Type B pancreatic cell (in vitro differentiated cells): Measurements from ENCODE around the gene CTNNA3. TPM values are rescaled to one million over a fixed set of nuclear protein-coding genes. Genes with fewer than 3 reads are reported as not detected.
"Not testable (repeated sequence)": the region's sequence is repeated elsewhere in the genome, so short reads cannot be mapped to it uniquely, and the experiment has no call there.

Experiments used
- DNase-seq: peaks from one replicate; pipeline ENCODE4 v3.0.0; 2021; ENCODE audit warnings: mixed read lengths; ENCODE audit not compliant: unreplicated experiment; ENCODE audit errors: extremely low spot score
- H3K27ac Mint-ChIP-seq: 2 replicates; pipeline ENCODE4 v1.8.0; 2021; ENCODE audit warnings: mild to moderate bottlenecking, mixed read lengths
- H3K27me3 Mint-ChIP-seq: 2 replicates; pipeline ENCODE4 v1.8.0; 2021; ENCODE audit warnings: mixed read lengths
- H3K36me3 Mint-ChIP-seq: 2 replicates; pipeline ENCODE4 v1.8.0; 2021; ENCODE audit warnings: mixed read lengths
- H3K4me1 Mint-ChIP-seq: one replicate; pipeline ENCODE4 v1.8.0; 2021; ENCODE audit warnings: mixed read lengths; ENCODE audit not compliant: unreplicated experiment
- H3K4me3 Mint-ChIP-seq: 2 replicates; pipeline ENCODE4 v1.8.0; 2021; ENCODE audit warnings: mild to moderate bottlenecking, mixed read lengths
- H3K9me3 Mint-ChIP-seq: 2 replicates; pipeline ENCODE4 v1.8.0; 2021; ENCODE audit warnings: mixed read lengths
- CTCF ChIP-seq: fragments of 200-600 bp; sonication (generic); conservative IDR thresholded peaks from 2 replicates; pipeline ENCODE4 v1.5.0; 2021; ENCODE audit warnings: antibody characterized with exemption, mild to moderate bottlenecking
- total RNA-seq: library from RNA; stranded (reverse); gene quantifications from 2 replicates; pipeline ENCODE4 v1.2.1, GENCODE V29; 2021; ENCODE audit warnings: low replicate concordance

The CTNNA3 gene
- total RNA-seq, 1 donor from 2014 or later, result 2.6 TPM

- TF ChIP-seq CTCF, result no peak
- H3K4me3 Mint-ChIP-seq, result no peak overlapping the region
- DNase-seq, result no peak
- H3K9me3 Mint-ChIP-seq, result no peaks in the 10 kb centered on the region
- no peaks in the 10 kb centered on the region for H3K4me1 Mint-ChIP-seq
- H3K36me3 Mint-ChIP-seq, result no peaks in the 10 kb centered on the region
- no peaks in the 10 kb centered on the region for H3K27me3 Mint-ChIP-seq
- H3K27ac Mint-ChIP-seq, result no peak overlapping the region
Observed at GRCh38 chr10:67246066-67246555, 449.9 kb downstream of the CTNNA3 start.

- H3K9me3 Mint-ChIP-seq, result no peaks in the 10 kb centered on the region
- no peaks in the 10 kb centered on the region for H3K36me3 Mint-ChIP-seq
- H3K4me1 Mint-ChIP-seq, result no peaks in the 10 kb centered on the region
- no peak overlapping the region for H3K4me3 Mint-ChIP-seq
- no peak overlapping the region for H3K27ac Mint-ChIP-seq
- no peak for TF ChIP-seq CTCF
- DNase-seq, result no peak
- no peaks in the 10 kb centered on the region for H3K27me3 Mint-ChIP-seq
Observed at GRCh38 chr10:67242528-67242927, 453.5 kb downstream of the CTNNA3 start.

- H3K4me3 Mint-ChIP-seq, result no peak overlapping the region
- no peaks in the 10 kb centered on the region for H3K36me3 Mint-ChIP-seq
Observed at GRCh38 chr10:67241451-67241850, 454.5 kb downstream of the CTNNA3 start.

GRCh38 chr10:67239864-67240497 lies 456.0 kb downstream of the CTNNA3 start:
- no peaks in the 10 kb centered on the region for H3K4me1 Mint-ChIP-seq
- no peaks in the 10 kb centered on the region for H3K36me3 Mint-ChIP-seq
- no peak overlapping the region for H3K27ac Mint-ChIP-seq
- H3K9me3 Mint-ChIP-seq, result no peaks in the 10 kb centered on the region
- no peaks in the 10 kb centered on the region for H3K27me3 Mint-ChIP-seq
- no peak overlapping the region for H3K4me3 Mint-ChIP-seq
- DNase-seq, result no peak
- no peak for TF ChIP-seq CTCF

More at GRCh38 chr10:67241451-67241850, 454.5 kb downstream of the CTNNA3 start:
- Mint-ChIP-seq H3K27ac (no peak overlapping the region), H3K27me3 (no peaks in the 10 kb centered on the region), H3K4me1 (no peaks in the 10 kb centered on the region), H3K9me3 (no peaks in the 10 kb centered on the region)
- DNase-seq, result no peak
- no peak for TF ChIP-seq CTCF

- Mint-ChIP-seq H3K9me3 (peaks cover 14% of the 10 kb centered on the region), H3K27ac (peak overlapping the region; percentile 91), H3K4me3 (peak overlapping the region; percentile 96)
- H3K4me1 Mint-ChIP-seq, H3K27me3 Mint-ChIP-seq, DNase-seq, H3K36me3 Mint-ChIP-seq: not testable (repeated sequence)
- TF ChIP-seq CTCF, result peak; percentile 23
Observed at GRCh38 chr10:67230680-67231500, 465.1 kb downstream of the CTNNA3 start.
